Spleen (tissue), 11 donors: ENCODE results near the gene LRRC10B. TPM values are rescaled to one million over a fixed set of nuclear protein-coding genes. Genes with fewer than 3 reads are reported as not detected.

Experiments used
- DNase-seq: peaks from one replicate; pipeline ENCODE4 v3.0.0-alpha.2; 2020
- H3K27ac ChIP-seq, 8 donors: fragments of 200-600 bp; sonication (generic) in 7 of 8; 1 replicate in 4 of 8; 2 replicates in 4 of 8; pipeline versions ENCODE4 v1.5.0 to v1.8.0; 2016 to 2021; ENCODE audit warnings: inconsistent platforms in 4 of 8, mild to moderate bottlenecking in 4 of 8, moderate library complexity in 1 of 8
- H3K27me3 ChIP-seq, 7 donors: fragments of 200-600 bp; sonication (generic) in 6 of 7; replicated peaks in 1 of 7; 1 replicate in 4 of 7; 2 replicates in 3 of 7; pipeline versions ENCODE4 v1.5.0 to v1.8.0; 2016 to 2021; ENCODE audit warnings: inconsistent platforms in 3 of 7, mild to moderate bottlenecking in 1 of 7
- H3K36me3 ChIP-seq, 6 donors: fragments of 200-600 bp; sonication (generic) in 5 of 6; 1 replicate in 4 of 6; 2 replicates in 2 of 6; pipeline versions ENCODE4 v1.5.0 to v1.8.0; 2016 to 2021; ENCODE audit warnings: inconsistent platforms in 2 of 6
- H3K4me1 ChIP-seq, 6 donors: fragments of 200-600 bp; sonication (generic) in 5 of 6; 1 replicate in 3 of 6; 2 replicates in 3 of 6; pipeline versions ENCODE4 v1.5.0 to v1.8.0; 2016 to 2021; ENCODE audit warnings: inconsistent platforms in 3 of 6
- H3K4me3 ChIP-seq, 8 donors: fragments of 200-600 bp; sonication (generic) in 7 of 8; 1 replicate in 4 of 8; 2 replicates in 4 of 8; pipeline versions ENCODE4 v1.5.0 to v1.8.0; 2016 to 2021; ENCODE audit warnings: inconsistent platforms in 4 of 8, mild to moderate bottlenecking in 4 of 8, moderate library complexity in 2 of 8
- H3K9me3 ChIP-seq, 8 donors: fragments of 200-600 bp; sonication (generic) in 7 of 8; 1 replicate in 4 of 8; 2 replicates in 4 of 8; pipeline versions ENCODE4 v1.5.0 to v1.8.0; 2016 to 2021; ENCODE audit warnings: inconsistent platforms in 4 of 8
- POLR2A ChIP-seq, 3 donors: fragments of 450-650 bp; IDR thresholded peaks; one replicate each; pipeline ENCODE4 v1.5.1; 2017; ENCODE audit warnings: antibody characterized with exemption in 3 of 3, mild to moderate bottlenecking in 1 of 3
- POLR2AphosphoS5 ChIP-seq, 3 donors: sonication (generic); formaldehyde crosslinking; IDR thresholded peaks; one replicate each; pipeline ENCODE4 v1.5.1; 2017; ENCODE audit warnings: antibody characterized with exemption in 3 of 3
- WGBS, 5 donors: extraction: QIAGEN DNeasy Blood & Tissue Kit in 3 of 5; methylation state at CpG; one replicate each; pipeline versions ENCODE4 v1.1.5 to v1.1.7; 2013 to 2018; 5-methylcytosine and 5-hydroxymethylcytosine counted together
- intact Hi-C: fragments of 100-400 bp; cut with DNase I; formaldehyde crosslinking; loops from one replicate; pipeline ENCODE4 v1.15.0; 2023; ENCODE audit warnings: low total_unique reads
- polyA plus RNA-seq, 3 donors: library from polyadenylated mRNA; stranded (reverse); fragments of 200-250 nt; gene quantifications; one replicate each; pipeline ENCODE4 v1.2.1, GENCODE V29; 2013
- total RNA-seq, 7 donors: library from RNA; depleted of rRNA in 3 of 7; stranded (reverse); fragments of >200 nt in 3 of 7; fragmentation: NEBNext Ultra II Directional in 4 of 7; extraction: Animal tissue kit (Norgen Biotek cat#: 25700) in 4 of 7; gene quantifications; one replicate each; pipeline versions ENCODE4 v1.1.0 to v1.2.1, GENCODE V29; 2016 to 2021
- TF ChIP-seq, protein P1 (sequence below), 11 experiments: fragments of 200-600 bp in 7 of 11; fragments of 450-650 bp in 4 of 11; sonication (generic) in 4 of 11; IDR thresholded peaks in 8 of 11; conservative IDR thresholded peaks in 3 of 11; 1 replicate in 7 of 11; 2 replicates in 4 of 11; pipeline versions ENCODE4 v1.4.0 to v1.8.0; 2016 to 2021; ENCODE audit warnings: antibody characterized with exemption in 11 of 11, inconsistent platforms in 4 of 11, mild to moderate bottlenecking in 1 of 11
- donor health status: healthy with polysubstance abuse.
- donor health status: DM: no; HTN: no; CAD: no; lungs with moderate emphysema.
- donor health status: DM: no; HTN: no; CAD: no.
- donor health status: Bipolar disorder and iron deficiency.
- donor health status: healthy.
- donor health status: DM: no; HTN: no; CAD: no.
- donor health status: DM: yes; HTN: yes; CAD: no.

Gene LRRC10B
- total and polyA plus RNA-seq, 10 donors = 0.27 to 0.82 (median 0.33) TPM; not detected in 4

DNA sequence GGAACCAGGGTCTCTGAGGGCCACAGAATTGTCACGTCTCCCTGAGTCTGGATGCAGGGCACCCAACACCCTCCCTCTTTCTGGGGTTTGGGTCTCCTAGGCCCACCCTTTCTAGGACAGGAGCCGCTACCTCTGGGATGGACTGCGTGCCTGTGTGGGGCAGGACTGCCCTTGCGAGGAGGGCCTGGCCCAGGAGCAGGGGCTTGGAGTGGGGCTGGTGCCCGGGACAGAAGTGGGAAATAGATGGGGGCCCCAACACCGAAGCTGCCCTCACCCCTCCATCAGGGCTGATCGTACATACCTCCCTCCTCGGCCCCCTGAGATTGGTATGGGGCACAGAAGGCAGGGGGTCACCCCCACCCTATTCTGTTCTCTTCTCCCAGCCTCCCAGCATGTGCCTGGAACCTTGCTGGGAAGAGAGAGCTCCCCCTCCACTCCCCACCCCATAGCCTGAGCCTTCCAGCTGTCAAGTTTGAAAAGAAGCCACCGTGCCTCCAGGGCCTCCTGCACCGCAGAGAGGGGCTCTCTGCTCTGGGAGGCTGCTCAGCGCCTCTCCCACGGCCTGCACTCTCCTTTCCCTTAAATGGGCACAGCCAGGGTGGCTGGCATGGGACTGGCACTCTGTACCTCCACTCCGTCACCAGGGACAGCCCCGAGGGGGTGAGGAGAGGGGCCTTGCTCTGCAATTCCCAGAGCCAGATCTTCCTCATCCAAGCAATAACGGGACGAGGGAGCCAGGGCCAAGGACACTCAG lies 1.8 kb downstream of the LRRC10B start:
- intact Hi-C loops = no loop called here
- H3K27me3 ChIP-seq = peaks cover 7 to 84% (median 48%) of the 10 kb centered on the region in 7 donors
- 80 to 90% (median 82%) methylated on average over 11 to 16 of the region's 16 CpGs for WGBS, 5 donors

DNA sequence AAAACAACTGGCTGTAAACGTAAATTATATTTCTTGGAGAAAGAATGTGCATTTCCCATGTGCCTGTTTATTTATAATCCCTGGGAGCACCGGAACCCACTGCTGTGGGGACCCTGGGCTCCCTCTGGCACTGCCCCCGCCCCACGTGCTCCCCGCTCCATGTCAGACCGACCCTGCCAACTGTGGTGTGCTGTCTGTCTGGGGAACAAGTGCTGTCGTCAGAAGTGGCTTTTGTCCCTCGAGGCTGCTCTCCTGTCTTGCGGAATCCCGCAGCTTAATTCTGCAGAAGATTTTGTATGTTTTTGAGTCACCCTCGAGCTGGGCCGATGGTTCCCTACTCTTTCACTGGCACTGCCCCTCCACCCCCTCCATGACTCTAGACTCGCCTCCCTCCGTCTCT lies 2.4 kb downstream of the LRRC10B start:
- H3K27me3 ChIP-seq = peaks cover 7 to 80% (median 43%) of the 10 kb centered on the region in 7 donors
- intact Hi-C loops = no loop called here
- no peak overlapping the region for H3K27ac ChIP-seq

More for the DNA sequence above, 1.8 kb downstream of the LRRC10B start:
- Histone ChIP-seq H3K4me1 (peaks cover 9 to 31% (median 22%) of the 10 kb centered on the region in 6 donors), H3K4me3 (no peak overlapping the region), H3K9me3 (no peaks in the 10 kb centered on the region), H3K27ac (no peak overlapping the region), H3K36me3 (no peaks in the 10 kb centered on the region)
- TF ChIP-seq POLR2A (IDR thresholded peaks at IDR 0.05) = no peak
- TF ChIP-seq POLR2AphosphoS5 (IDR thresholded peaks at IDR 0.05) = no peak
- TF ChIP-seq, protein P1, sequence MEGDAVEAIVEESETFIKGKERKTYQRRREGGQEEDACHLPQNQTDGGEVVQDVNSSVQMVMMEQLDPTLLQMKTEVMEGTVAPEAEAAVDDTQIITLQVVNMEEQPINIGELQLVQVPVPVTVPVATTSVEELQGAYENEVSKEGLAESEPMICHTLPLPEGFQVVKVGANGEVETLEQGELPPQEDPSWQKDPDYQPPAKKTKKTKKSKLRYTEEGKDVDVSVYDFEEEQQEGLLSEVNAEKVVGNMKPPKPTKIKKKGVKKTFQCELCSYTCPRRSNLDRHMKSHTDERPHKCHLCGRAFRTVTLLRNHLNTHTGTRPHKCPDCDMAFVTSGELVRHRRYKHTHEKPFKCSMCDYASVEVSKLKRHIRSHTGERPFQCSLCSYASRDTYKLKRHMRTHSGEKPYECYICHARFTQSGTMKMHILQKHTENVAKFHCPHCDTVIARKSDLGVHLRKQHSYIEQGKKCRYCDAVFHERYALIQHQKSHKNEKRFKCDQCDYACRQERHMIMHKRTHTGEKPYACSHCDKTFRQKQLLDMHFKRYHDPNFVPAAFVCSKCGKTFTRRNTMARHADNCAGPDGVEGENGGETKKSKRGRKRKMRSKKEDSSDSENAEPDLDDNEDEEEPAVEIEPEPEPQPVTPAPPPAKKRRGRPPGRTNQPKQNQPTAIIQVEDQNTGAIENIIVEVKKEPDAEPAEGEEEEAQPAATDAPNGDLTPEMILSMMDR (IDR thresholded peaks at IDR 0.05 in 8 of 11, conservative IDR thresholded peaks at IDR 0.05 in 3 of 11) = no peak
- DNase-seq = no peak

DNA sequence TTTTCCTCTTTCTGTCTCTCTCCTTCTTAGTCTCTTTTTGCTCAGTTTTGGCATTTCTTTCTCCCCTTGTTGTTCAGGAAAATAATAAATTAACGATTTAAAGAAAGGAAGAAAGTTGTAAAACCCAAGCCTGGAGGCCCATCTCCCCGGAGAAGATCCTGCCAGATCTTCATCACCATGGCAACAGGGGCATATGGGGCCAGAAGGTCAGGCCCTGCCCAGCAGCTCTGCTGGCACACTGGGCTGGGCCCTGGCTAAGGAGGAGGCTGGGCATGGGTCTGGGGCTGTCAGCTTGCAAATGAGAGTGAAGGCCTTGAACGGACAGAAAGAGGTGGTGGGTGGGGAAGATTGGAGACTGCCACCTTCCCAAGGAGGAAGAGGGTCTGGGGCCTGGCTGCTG lies 2.8 kb downstream of the LRRC10B start:
- H3K4me3 ChIP-seq = no peak overlapping the region
- intact Hi-C loops = no loop called here
- peaks cover 7 to 80% (median 45%) of the 10 kb centered on the region in 7 donors for H3K27me3 ChIP-seq
- no peaks in the 10 kb centered on the region for H3K36me3 ChIP-seq
- peaks cover 10 to 36% (median 24%) of the 10 kb centered on the region in 6 donors for H3K4me1 ChIP-seq
- DNase-seq = no peak
- WGBS, 5 donors = 51 to 63% (median 59%) methylated on average over 3 of the region's 3 CpGs
- H3K9me3 ChIP-seq = no peaks in the 10 kb centered on the region
- TF ChIP-seq, protein P1 (IDR thresholded peaks at IDR 0.05 in 8 of 11, conservative IDR thresholded peaks at IDR 0.05 in 3 of 11) = no peak
- TF ChIP-seq POLR2AphosphoS5 (IDR thresholded peaks at IDR 0.05) = no peak
- no peak for TF ChIP-seq POLR2A (IDR thresholded peaks at IDR 0.05)
- no peak overlapping the region for H3K27ac ChIP-seq

More for the DNA sequence above, 2.4 kb downstream of the LRRC10B start:
- H3K9me3 ChIP-seq = no peaks in the 10 kb centered on the region
- DNase-seq = no peak
- peaks cover 9 to 32% (median 22%) of the 10 kb centered on the region in 6 donors for H3K4me1 ChIP-seq
- no peak for TF ChIP-seq POLR2AphosphoS5 (IDR thresholded peaks at IDR 0.05)
- WGBS, 5 donors = 81 to 87% (median 85%) methylated on average over 14 of the region's 14 CpGs
- H3K4me3 ChIP-seq = no peak overlapping the region
- H3K36me3 ChIP-seq = no peaks in the 10 kb centered on the region

DNA sequence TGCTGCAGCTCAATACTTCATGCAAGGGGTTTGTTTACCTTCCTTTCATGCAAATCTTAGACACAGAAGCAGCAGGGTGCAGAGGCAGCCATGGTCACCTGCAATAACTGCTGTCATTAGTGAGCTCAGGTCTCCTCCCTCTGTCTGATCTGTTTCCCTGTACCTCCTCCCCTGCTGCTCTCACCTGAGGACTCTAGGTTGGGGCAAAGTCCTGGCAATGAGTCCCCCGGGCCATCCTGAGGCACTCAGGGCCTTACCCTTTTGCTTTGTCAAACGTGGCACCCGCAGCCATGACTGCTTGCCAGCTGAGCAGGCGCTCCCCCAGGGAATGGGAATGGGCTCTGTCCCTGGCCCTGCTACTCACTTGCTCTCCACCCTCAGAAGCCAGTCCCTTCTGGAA lies 3.9 kb downstream of the LRRC10B start:
- H3K9me3 ChIP-seq = no peaks in the 10 kb centered on the region
- intact Hi-C loops = no loop called here
- no peak overlapping the region for H3K4me3 ChIP-seq
- H3K4me1 ChIP-seq = peaks cover 18 to 45% (median 33%) of the 10 kb centered on the region in 6 donors
- H3K27ac ChIP-seq = no peak overlapping the region
- H3K36me3 ChIP-seq = no peaks in the 10 kb centered on the region
- no peak for TF ChIP-seq POLR2A (IDR thresholded peaks at IDR 0.05)
- TF ChIP-seq POLR2AphosphoS5 (IDR thresholded peaks at IDR 0.05) = no peak
- TF ChIP-seq, protein P1 (IDR thresholded peaks at IDR 0.05 in 8 of 11, conservative IDR thresholded peaks at IDR 0.05 in 3 of 11) = no peak
- WGBS, 5 donors = 72 to 92% (median 86%) methylated on average over 4 of the region's 4 CpGs
- H3K27me3 ChIP-seq = peaks cover 4 to 80% (median 50%) of the 10 kb centered on the region in 7 donors
- no peak for DNase-seq
